Thoracic aorta (tissue), 2 donors: ENCODE results near the gene PPP1R7. TPM values are rescaled to one million over a fixed set of nuclear protein-coding genes. Genes with fewer than 3 reads are reported as not detected.

Source experiments
- ATAC-seq: fragments of 150-250 bp; one replicate; pipeline ENCODE4 v1.8.0; 2017; ENCODE audit warnings: low read depth; ENCODE audit not compliant: insufficient number of reproducible peaks, low FRiP score
- DNase-seq: peaks from one replicate; pipeline ENCODE4 v3.0.0-alpha.2; 2020; ENCODE audit warnings: low spot score
- H3K27ac ChIP-seq, 2 donors: fragments of 200-600 bp; sonication (generic); 1 replicate in 1 of 2; 2 replicates in 1 of 2; pipeline ENCODE4 v1.5.1; 2016; ENCODE audit warnings: mild to moderate bottlenecking in 2 of 2, moderate library complexity in 2 of 2
- H3K27me3 ChIP-seq: fragments of 200-600 bp; sonication (generic); replicated peaks from 2 replicates; pipeline ENCODE4 v1.6.0; 2016; ENCODE audit warnings: mild to moderate bottlenecking; ENCODE audit not compliant: insufficient read depth
- H3K36me3 ChIP-seq: fragments of 200-600 bp; sonication (generic); one replicate; pipeline ENCODE4 v1.5.1; 2016
- H3K4me1 ChIP-seq, 2 donors: fragments of 200-600 bp; sonication (generic); 1 replicate in 1 of 2; 2 replicates in 1 of 2; pipeline versions ENCODE4 v1.5.1 to v1.6.0; 2016; ENCODE audit warnings: low read depth in 2 of 2, mild to moderate bottlenecking in 1 of 2; ENCODE audit not compliant: control insufficient read depth in 1 of 2
- H3K4me3 ChIP-seq: fragments of 200-600 bp; sonication (generic); 2 replicates; pipeline ENCODE4 v1.5.1; 2016; ENCODE audit warnings: mild to moderate bottlenecking
- H3K9me3 ChIP-seq: fragments of 200-600 bp; sonication (generic); 2 replicates; pipeline ENCODE4 v1.5.1; 2016
- CTCF ChIP-seq: fragments of 200-600 bp; sonication (generic); IDR thresholded peaks from one replicate; pipeline ENCODE4 v1.5.1; 2019; ENCODE audit warnings: antibody characterized with exemption
- total RNA-seq, 2 donors: library from RNA; depleted of rRNA; stranded (reverse); fragments of >200 nt; gene quantifications; one replicate each; pipeline versions ENCODE4 v1.1.0 to v1.2.3, GENCODE V29; 2016

PPP1R7 gene
- total RNA-seq, 2 donors from 2014 or later, result 28.9 to 40.3 TPM

- ATAC-seq, result no peak
- TF ChIP-seq CTCF, result no peak
- no peaks in the 10 kb centered on the region for H3K4me1 ChIP-seq
- H3K36me3 ChIP-seq, result no peaks in the 10 kb centered on the region
- H3K27me3 ChIP-seq, result no peaks in the 10 kb centered on the region
- H3K27ac ChIP-seq, result no peak overlapping the region
- H3K9me3 ChIP-seq, result no peaks in the 10 kb centered on the region
- H3K4me3 ChIP-seq, result no peak overlapping the region
- no peak for DNase-seq
Observed at GRCh38 chr2:241122376-241123002, 27.8 kb upstream of the PPP1R7 start.

GRCh38 chr2:241123816-241124536 lies 26.3 kb upstream of the PPP1R7 start:
- Histone ChIP-seq H3K4me1 (no peaks in the 10 kb centered on the region), H3K27ac (no peak overlapping the region), H3K4me3 (no peak overlapping the region), H3K27me3 (no peaks in the 10 kb centered on the region), H3K36me3 (no peaks in the 10 kb centered on the region), H3K9me3 (no peaks in the 10 kb centered on the region)
- ATAC-seq, result peak; percentile 72
- no peak for DNase-seq
- TF ChIP-seq CTCF, result no peak

GRCh38 chr2:241125626-241126025 lies 24.6 kb upstream of the PPP1R7 start:
- H3K4me1 ChIP-seq, result no peaks in the 10 kb centered on the region
- no peaks in the 10 kb centered on the region for H3K36me3 ChIP-seq
- no peak overlapping the region for H3K27ac ChIP-seq
- no peaks in the 10 kb centered on the region for H3K9me3 ChIP-seq
- ATAC-seq, result no peak
- DNase-seq, result no peak
- H3K4me3 ChIP-seq, result no peak overlapping the region
- TF ChIP-seq CTCF, result no peak
- no peaks in the 10 kb centered on the region for H3K27me3 ChIP-seq

- no peak overlapping the region for H3K4me3 ChIP-seq
- ATAC-seq (no peak), DNase-seq (no peak)
- H3K4me1 ChIP-seq, result no peaks in the 10 kb centered on the region
- H3K9me3 ChIP-seq, result no peaks in the 10 kb centered on the region
- no peak for TF ChIP-seq CTCF
- no peaks in the 10 kb centered on the region for H3K36me3 ChIP-seq
- no peak overlapping the region for H3K27ac ChIP-seq
- H3K27me3 ChIP-seq, result no peaks in the 10 kb centered on the region
Observed at GRCh38 chr2:241126201-241126611, 24.1 kb upstream of the PPP1R7 start.

- TF ChIP-seq CTCF, result no peak
- Histone ChIP-seq H3K36me3 (no peaks in the 10 kb centered on the region), H3K4me3 (no peak overlapping the region), H3K9me3 (no peaks in the 10 kb centered on the region), H3K27me3 (no peaks in the 10 kb centered on the region), H3K27ac (no peak overlapping the region), H3K4me1 (no peaks in the 10 kb centered on the region)
- DNase-seq (no peak), ATAC-seq (no peak)
Observed at GRCh38 chr2:241126771-241127202, 23.5 kb upstream of the PPP1R7 start.
